ENCODE results near the gene C2CD4D. TPM values are rescaled to one million over a fixed set of nuclear protein-coding genes. Genes with fewer than 3 reads are reported as not detected.

C2CD4D gene
- polyA plus RNA-seq, 2 of the 4 experiments (the other 2 are of a cell fraction), result not detected

DNA sequence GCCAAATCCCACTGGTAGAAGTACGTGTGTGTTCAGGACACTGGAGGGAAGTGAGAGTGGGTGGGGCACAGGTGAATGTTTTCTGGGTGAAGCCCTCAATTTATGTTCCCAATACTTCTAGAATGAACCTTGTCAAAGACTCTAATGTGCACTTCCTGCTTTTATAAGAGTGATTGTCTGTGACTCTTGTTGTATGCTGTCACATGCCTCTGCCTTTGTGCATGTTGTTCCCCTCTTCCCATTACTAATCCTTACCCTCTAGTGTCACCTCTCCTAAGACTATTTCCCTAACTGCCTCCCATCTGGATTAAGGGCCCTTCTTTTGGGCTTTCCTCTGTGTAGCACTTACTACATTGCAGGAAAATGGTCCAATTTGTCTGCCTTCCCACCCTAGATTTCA lies 31.9 kb downstream of the C2CD4D start:
- Histone ChIP-seq H3K4me1 (no peaks in the 10 kb centered on the region), H3K4me3 (no peak overlapping the region), H3K4me2 (no peak overlapping the region), H3K27ac (no peak overlapping the region), H3K9me3 (no peaks in the 10 kb centered on the region)
- ATAC-seq, result no peak
- TF ChIP-seq, protein P1, sequence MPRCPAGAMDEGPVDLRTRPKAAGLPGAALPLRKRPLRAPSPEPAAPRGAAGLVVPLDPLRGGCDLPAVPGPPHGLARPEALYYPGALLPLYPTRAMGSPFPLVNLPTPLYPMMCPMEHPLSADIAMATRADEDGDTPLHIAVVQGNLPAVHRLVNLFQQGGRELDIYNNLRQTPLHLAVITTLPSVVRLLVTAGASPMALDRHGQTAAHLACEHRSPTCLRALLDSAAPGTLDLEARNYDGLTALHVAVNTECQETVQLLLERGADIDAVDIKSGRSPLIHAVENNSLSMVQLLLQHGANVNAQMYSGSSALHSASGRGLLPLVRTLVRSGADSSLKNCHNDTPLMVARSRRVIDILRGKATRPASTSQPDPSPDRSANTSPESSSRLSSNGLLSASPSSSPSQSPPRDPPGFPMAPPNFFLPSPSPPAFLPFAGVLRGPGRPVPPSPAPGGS (IDR thresholded peaks at IDR 0.05), result no peak
- TF ChIP-seq SREBF2 (IDR thresholded peaks at IDR 0.05) (no peak), CHD4 (IDR thresholded peaks at IDR 0.05; ENCODE audit: borderline replicate concordance) (no peak), ZFP36 (IDR thresholded peaks at IDR 0.05; ENCODE audit: borderline replicate concordance, partially characterized antibody) (no peak), POLR2AphosphoS2 (conservative IDR thresholded peaks at IDR 0.05; ENCODE audit: low read length) (no peak), JUN (IDR thresholded peaks at IDR 0.05) (no peak), HOXA7 (CRISPR knock-in tag; IDR thresholded peaks at IDR 0.05) (no peak), CBX8 (IDR thresholded peaks at IDR 0.05) (no peak), RNF2 (IDR thresholded peaks at IDR 0.05; ENCODE audit: borderline replicate concordance, low read depth) (no peak), HDAC2 (IDR thresholded peaks at IDR 0.05) (no peak), MAZ (IDR thresholded peaks at IDR 0.05; ENCODE audit: borderline replicate concordance, low read depth, low read length) (no peak), NFE2L2 (conservative IDR thresholded peaks at IDR 0.05; ENCODE audit: low read length) (no peak), KDM1A (IDR thresholded peaks at IDR 0.05; ENCODE audit: low read depth) (no peak), BHLHE40 (IDR thresholded peaks at IDR 0.05; ENCODE audit: low read depth, low read length) (no peak)
- TF ChIP-seq, protein P2, sequence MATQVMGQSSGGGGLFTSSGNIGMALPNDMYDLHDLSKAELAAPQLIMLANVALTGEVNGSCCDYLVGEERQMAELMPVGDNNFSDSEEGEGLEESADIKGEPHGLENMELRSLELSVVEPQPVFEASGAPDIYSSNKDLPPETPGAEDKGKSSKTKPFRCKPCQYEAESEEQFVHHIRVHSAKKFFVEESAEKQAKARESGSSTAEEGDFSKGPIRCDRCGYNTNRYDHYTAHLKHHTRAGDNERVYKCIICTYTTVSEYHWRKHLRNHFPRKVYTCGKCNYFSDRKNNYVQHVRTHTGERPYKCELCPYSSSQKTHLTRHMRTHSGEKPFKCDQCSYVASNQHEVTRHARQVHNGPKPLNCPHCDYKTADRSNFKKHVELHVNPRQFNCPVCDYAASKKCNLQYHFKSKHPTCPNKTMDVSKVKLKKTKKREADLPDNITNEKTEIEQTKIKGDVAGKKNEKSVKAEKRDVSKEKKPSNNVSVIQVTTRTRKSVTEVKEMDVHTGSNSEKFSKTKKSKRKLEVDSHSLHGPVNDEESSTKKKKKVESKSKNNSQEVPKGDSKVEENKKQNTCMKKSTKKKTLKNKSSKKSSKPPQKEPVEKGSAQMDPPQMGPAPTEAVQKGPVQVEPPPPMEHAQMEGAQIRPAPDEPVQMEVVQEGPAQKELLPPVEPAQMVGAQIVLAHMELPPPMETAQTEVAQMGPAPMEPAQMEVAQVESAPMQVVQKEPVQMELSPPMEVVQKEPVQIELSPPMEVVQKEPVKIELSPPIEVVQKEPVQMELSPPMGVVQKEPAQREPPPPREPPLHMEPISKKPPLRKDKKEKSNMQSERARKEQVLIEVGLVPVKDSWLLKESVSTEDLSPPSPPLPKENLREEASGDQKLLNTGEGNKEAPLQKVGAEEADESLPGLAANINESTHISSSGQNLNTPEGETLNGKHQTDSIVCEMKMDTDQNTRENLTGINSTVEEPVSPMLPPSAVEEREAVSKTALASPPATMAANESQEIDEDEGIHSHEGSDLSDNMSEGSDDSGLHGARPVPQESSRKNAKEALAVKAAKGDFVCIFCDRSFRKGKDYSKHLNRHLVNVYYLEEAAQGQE (IDR thresholded peaks at IDR 0.05), result no peak
- TF ChIP-seq, protein P3, sequence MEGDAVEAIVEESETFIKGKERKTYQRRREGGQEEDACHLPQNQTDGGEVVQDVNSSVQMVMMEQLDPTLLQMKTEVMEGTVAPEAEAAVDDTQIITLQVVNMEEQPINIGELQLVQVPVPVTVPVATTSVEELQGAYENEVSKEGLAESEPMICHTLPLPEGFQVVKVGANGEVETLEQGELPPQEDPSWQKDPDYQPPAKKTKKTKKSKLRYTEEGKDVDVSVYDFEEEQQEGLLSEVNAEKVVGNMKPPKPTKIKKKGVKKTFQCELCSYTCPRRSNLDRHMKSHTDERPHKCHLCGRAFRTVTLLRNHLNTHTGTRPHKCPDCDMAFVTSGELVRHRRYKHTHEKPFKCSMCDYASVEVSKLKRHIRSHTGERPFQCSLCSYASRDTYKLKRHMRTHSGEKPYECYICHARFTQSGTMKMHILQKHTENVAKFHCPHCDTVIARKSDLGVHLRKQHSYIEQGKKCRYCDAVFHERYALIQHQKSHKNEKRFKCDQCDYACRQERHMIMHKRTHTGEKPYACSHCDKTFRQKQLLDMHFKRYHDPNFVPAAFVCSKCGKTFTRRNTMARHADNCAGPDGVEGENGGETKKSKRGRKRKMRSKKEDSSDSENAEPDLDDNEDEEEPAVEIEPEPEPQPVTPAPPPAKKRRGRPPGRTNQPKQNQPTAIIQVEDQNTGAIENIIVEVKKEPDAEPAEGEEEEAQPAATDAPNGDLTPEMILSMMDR (IDR thresholded peaks at IDR 0.05), result no peak
- TF ChIP-seq, protein P4, sequence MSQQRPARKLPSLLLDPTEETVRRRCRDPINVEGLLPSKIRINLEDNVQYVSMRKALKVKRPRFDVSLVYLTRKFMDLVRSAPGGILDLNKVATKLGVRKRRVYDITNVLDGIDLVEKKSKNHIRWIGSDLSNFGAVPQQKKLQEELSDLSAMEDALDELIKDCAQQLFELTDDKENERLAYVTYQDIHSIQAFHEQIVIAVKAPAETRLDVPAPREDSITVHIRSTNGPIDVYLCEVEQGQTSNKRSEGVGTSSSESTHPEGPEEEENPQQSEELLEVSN (IDR thresholded peaks at IDR 0.05; ENCODE audit: borderline replicate concordance, low read depth), result no peak
- TF ChIP-seq, protein P5, sequence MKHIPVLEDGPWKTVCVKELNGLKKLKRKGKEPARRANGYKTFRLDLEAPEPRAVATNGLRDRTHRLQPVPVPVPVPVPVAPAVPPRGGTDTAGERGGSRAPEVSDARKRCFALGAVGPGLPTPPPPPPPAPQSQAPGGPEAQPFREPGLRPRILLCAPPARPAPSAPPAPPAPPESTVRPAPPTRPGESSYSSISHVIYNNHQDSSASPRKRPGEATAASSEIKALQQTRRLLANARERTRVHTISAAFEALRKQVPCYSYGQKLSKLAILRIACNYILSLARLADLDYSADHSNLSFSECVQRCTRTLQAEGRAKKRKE (CRISPR knock-in tag; IDR thresholded peaks at IDR 0.05; ENCODE audit: low read depth), result no peak
- ChIA-PET CTCF (interaction anchor here (0.6 to 1.7 kb wide), 4 partner anchors 13 to 214 kb away, joined by 3 to 7 read pairs (median 4); no protein-coding TSS in a partner anchor), POLR2A (no interaction called here)
- WGBS (ENCODE audit: missing lambda C conversion rate), result 62% methylated on average over 1 of the region's 1 CpG
- DNase-seq (ENCODE audit: low read depth in 1 of 2, low spot score in 1 of 2), result no peak
- FAIRE-seq, result no peak

DNA sequence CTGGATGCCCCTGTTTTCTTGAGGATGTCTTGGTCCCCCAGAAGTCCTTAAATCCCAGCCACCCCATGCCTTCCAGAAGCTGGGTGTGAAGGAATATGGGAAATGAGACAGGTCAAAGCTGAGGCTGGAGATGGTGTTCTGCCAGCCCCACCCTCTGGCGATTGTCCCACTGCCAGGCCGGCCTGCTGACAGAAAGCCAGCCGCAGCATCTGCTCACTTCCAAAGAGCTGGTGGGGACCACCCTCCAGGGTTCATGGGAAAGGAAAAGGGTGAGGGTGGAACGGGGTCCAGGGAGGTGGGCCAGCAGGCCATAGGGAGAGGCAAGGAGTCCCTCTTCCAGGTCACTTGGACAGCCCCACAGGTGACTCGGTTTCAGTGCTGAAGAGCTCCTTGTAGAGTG lies 32.5 kb downstream of the C2CD4D start:
- ChIA-PET POLR2A (no interaction called here), CTCF (interaction anchor here (0.7 to 1.7 kb wide), 5 partner anchors 14 to 213 kb away, joined by 3 to 7 read pairs (median 3); no protein-coding TSS in a partner anchor)
- ATAC-seq, result no peak
- no peak for FAIRE-seq
- Histone ChIP-seq H3K27ac (no peak overlapping the region), H3K4me2 (no peak overlapping the region), H3K4me1 (no peaks in the 10 kb centered on the region), H3K9me3 (no peaks in the 10 kb centered on the region), H3K4me3 (no peak overlapping the region)
- TF ChIP-seq, protein P6, sequence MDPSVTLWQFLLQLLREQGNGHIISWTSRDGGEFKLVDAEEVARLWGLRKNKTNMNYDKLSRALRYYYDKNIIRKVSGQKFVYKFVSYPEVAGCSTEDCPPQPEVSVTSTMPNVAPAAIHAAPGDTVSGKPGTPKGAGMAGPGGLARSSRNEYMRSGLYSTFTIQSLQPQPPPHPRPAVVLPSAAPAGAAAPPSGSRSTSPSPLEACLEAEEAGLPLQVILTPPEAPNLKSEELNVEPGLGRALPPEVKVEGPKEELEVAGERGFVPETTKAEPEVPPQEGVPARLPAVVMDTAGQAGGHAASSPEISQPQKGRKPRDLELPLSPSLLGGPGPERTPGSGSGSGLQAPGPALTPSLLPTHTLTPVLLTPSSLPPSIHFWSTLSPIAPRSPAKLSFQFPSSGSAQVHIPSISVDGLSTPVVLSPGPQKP (IDR thresholded peaks at IDR 0.05; ENCODE audit: low read depth, low read length), result no peak
- TF ChIP-seq, protein P4 (IDR thresholded peaks at IDR 0.05; ENCODE audit: borderline replicate concordance, low read depth), result no peak
- TF ChIP-seq NFE2L2 (conservative IDR thresholded peaks at IDR 0.05; ENCODE audit: low read length) (no peak), NR3C1 (IDR thresholded peaks at IDR 0.05) (no peak), TFCP2L1 (CRISPR knock-in tag; IDR thresholded peaks at IDR 0.05) (no peak), FOSL2 (IDR thresholded peaks at IDR 0.05) (no peak), FOSL2 (CRISPR knock-in tag; IDR thresholded peaks at IDR 0.05) (no peak), HEYL (CRISPR knock-in tag; IDR thresholded peaks at IDR 0.05) (no peak)
- TF ChIP-seq, protein P7, sequence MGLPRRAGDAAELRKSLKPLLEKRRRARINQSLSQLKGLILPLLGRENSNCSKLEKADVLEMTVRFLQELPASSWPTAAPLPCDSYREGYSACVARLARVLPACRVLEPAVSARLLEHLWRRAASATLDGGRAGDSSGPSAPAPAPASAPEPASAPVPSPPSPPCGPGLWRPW (IDR thresholded peaks at IDR 0.05), result no peak
- TF ChIP-seq, protein P8, sequence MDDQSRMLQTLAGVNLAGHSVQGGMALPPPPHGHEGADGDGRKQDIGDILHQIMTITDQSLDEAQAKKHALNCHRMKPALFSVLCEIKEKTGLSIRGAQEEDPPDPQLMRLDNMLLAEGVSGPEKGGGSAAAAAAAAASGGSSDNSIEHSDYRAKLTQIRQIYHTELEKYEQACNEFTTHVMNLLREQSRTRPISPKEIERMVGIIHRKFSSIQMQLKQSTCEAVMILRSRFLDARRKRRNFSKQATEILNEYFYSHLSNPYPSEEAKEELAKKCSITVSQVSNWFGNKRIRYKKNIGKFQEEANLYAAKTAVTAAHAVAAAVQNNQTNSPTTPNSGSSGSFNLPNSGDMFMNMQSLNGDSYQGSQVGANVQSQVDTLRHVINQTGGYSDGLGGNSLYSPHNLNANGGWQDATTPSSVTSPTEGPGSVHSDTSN (IDR thresholded peaks at IDR 0.05), result no peak
- 33% methylated on average over 5 of the region's 5 CpGs for WGBS (ENCODE audit: missing lambda C conversion rate)
- DNase-seq (ENCODE audit: low read depth in 1 of 2, low spot score in 1 of 2), result no peak
